Mucosa of descending colon (tissue), 3 donors: ENCODE data around the gene VAMP3. TPM values are rescaled to one million over a fixed set of nuclear protein-coding genes. Genes with fewer than 3 reads are reported as not detected.

ENCODE experiments used
- ATAC-seq: fragments of 200-7000 bp; cut with Tn5 transposase; one replicate; pipeline ENCODE4 v1.9.1; 2020; ENCODE audit warnings: mild to moderate bottlenecking, moderate library complexity
- DNase-seq, 3 donors: peaks; one replicate each; pipeline ENCODE4 v3.0.0-alpha.2; 2020
- H3K36me3 ChIP-seq: fragments of 200-600 bp; one replicate; pipeline ENCODE4 v1.8.0; 2021; ENCODE audit warnings: low read depth, mild to moderate bottlenecking
- H3K4me1 ChIP-seq: fragments of 200-600 bp; one replicate; pipeline ENCODE4 v1.8.0; 2021; ENCODE audit warnings: low read depth, mild to moderate bottlenecking
- H3K4me3 ChIP-seq: fragments of 200-600 bp; one replicate; pipeline ENCODE4 v1.8.0; 2021; ENCODE audit warnings: mild to moderate bottlenecking
- H3K9me3 ChIP-seq: fragments of 200-600 bp; one replicate; pipeline ENCODE4 v1.8.0; 2021; ENCODE audit warnings: mild to moderate bottlenecking
- CTCF ChIP-seq: fragments of 200-600 bp; IDR thresholded peaks from one replicate; pipeline ENCODE4 v1.8.0; 2022; ENCODE audit warnings: antibody characterized with exemption, mild to moderate bottlenecking
- intact Hi-C, 2 donors: fragments of 100-400 bp; cut with DNase I in 1 of 2; cut with micrococcal nuclease in 1 of 2; formaldehyde crosslinking; loops; one replicate each; pipeline versions ENCODE4 v1.11.0 to v1.11.1; 2022; cut with DNase I, micrococcal nuclease
- total RNA-seq, 3 donors: library from RNA; stranded (reverse); fragmentation: NEBNext Ultra II Directional in 2 of 3; extraction: Animal tissue kit (Norgen Biotek cat#: 25700) in 2 of 3; gene quantifications; one replicate each; pipeline versions ENCODE4 v1.2.1 to v1.2.4, GENCODE V29; 2021 to 2023
- donor health status: DM: no; HTN: no; CAD: no; lungs with moderate emphysema.
- donor health status: DM: no; HTN: no; CAD: no.
- donor health status: DM: no; HTN: yes; CAD: no.

VAMP3 gene
- total RNA-seq, 3 donors from 2014 or later, result 91.6 to 105 (median 94.3) TPM

GRCh38 chr1:7753641-7754040 is 17.5 kb upstream of the VAMP3 start:
- Histone ChIP-seq H3K4me3 (no peak overlapping the region), H3K36me3 (no peaks in the 10 kb centered on the region), H3K9me3 (no peaks in the 10 kb centered on the region), H3K4me1 (no peaks in the 10 kb centered on the region)
- DNase-seq, result no peak
- no peak for ATAC-seq
- intact Hi-C loops, result loop anchor here (2.0 to 10.0 kb wide), 2 partner anchors 49 to 87 kb away; no protein-coding TSS in a partner anchor
- TF ChIP-seq CTCF, result no peak

- Histone ChIP-seq H3K4me1 (no peaks in the 10 kb centered on the region), H3K36me3 (no peaks in the 10 kb centered on the region), H3K9me3 (no peaks in the 10 kb centered on the region), H3K4me3 (no peak overlapping the region)
- DNase-seq (no peak), ATAC-seq (no peak)
- intact Hi-C loops, result loop anchor here in 1 of 2 donors (10.0 kb wide), 1 partner anchor 49 kb away; no protein-coding TSS in a partner anchor
- no peak for TF ChIP-seq CTCF
Measured at GRCh38 chr1:7754234-7754633, 16.9 kb upstream of the VAMP3 start.

- no peak for TF ChIP-seq CTCF
- H3K4me3 ChIP-seq, result no peak overlapping the region
- no peaks in the 10 kb centered on the region for H3K4me1 ChIP-seq
- no peaks in the 10 kb centered on the region for H3K36me3 ChIP-seq
- DNase-seq (no peak), ATAC-seq (no peak)
- no peaks in the 10 kb centered on the region for H3K9me3 ChIP-seq
- intact Hi-C loops, result loop anchor here in 1 of 2 donors (10.0 kb wide), 1 partner anchor 51 kb away; no protein-coding TSS in a partner anchor
Measured at GRCh38 chr1:7755448-7755847, 15.6 kb upstream of the VAMP3 start.

- DNase-seq (no peak), ATAC-seq (no peak)
- no peaks in the 10 kb centered on the region for H3K4me1 ChIP-seq
- no peak overlapping the region for H3K4me3 ChIP-seq
- H3K9me3 ChIP-seq, result no peaks in the 10 kb centered on the region
- no peak for TF ChIP-seq CTCF
- intact Hi-C loops, result no loop called here
- H3K36me3 ChIP-seq, result no peaks in the 10 kb centered on the region
Measured at GRCh38 chr1:7760245-7760644, 10.9 kb upstream of the VAMP3 start.

- Histone ChIP-seq H3K4me1 (no peaks in the 10 kb centered on the region), H3K9me3 (no peaks in the 10 kb centered on the region), H3K4me3 (no peak overlapping the region), H3K36me3 (no peaks in the 10 kb centered on the region)
- intact Hi-C loops, result no loop called here
- no peak for TF ChIP-seq CTCF
- DNase-seq (no peak), ATAC-seq (no peak)
Measured at GRCh38 chr1:7761103-7761502, 10.0 kb upstream of the VAMP3 start.

GRCh38 chr1:7767176-7767575 is 3.9 kb upstream of the VAMP3 start:
- intact Hi-C loops, result no loop called here
- no peak for TF ChIP-seq CTCF
- Histone ChIP-seq H3K9me3 (no peaks in the 10 kb centered on the region), H3K4me1 (peaks cover 4% of the 10 kb centered on the region), H3K36me3 (no peaks in the 10 kb centered on the region), H3K4me3 (no peak overlapping the region)
- ATAC-seq, result no peak
- DNase-seq, result no peak
